Stimulated activated CD4-positive, alpha-beta T cell treated with anti-CD3 and anti-CD28 coated beads, Interleukin-4, amount 100 ng/mL, for 1 hour (primary cell): Measurements from ENCODE around the gene ZNF879.

Source experiments
- DNase-seq: peaks from one replicate; pipeline ENCODE4 v3.0.0-alpha.2; 2020

ZNF879 gene

DNA sequence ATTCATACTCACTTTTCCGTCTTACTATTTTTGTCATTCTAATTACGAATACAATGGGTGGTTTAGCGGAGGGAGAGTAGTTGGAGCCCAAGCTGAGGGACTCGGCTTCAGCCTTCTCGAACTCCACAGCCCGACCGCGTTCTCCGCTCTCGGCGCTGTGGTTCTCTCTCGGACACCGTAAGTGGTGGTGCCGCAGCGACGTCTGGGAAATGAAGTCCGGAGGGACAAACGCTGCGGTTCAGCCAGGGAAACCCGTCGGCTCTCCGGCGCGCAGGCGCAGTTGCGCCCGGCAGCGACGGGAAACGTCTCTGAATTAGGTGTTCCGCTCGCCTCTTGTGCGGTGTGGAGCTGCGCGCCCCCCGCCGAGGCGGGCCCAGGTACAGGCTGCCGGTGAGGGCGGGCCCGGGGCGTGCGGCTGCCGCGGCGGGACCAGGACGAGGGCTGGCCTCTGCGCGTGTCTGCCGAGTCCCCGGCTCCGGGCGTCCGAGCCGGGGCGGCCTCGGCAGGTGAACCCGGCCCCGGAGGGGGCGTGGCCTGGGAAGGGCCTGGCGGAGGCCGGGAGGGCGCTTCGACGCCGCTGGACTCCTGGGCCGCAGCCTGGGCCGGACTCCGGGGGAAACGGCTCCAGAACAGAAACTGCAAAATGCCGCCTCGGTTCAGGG, at the start of gene ZNF879:
ZNF879 (plus strand) TSS at position 277 of the 662 bp plus-strand sequence. CDS start 1,201 bp downstream, outside the sequence.
- peak; percentile 92 for DNase-seq

- DNase-seq: no peak
Measured at GRCh38 chr5:178981381-178981780, 42.2 kb upstream of the ZNF879 start.

DNA sequence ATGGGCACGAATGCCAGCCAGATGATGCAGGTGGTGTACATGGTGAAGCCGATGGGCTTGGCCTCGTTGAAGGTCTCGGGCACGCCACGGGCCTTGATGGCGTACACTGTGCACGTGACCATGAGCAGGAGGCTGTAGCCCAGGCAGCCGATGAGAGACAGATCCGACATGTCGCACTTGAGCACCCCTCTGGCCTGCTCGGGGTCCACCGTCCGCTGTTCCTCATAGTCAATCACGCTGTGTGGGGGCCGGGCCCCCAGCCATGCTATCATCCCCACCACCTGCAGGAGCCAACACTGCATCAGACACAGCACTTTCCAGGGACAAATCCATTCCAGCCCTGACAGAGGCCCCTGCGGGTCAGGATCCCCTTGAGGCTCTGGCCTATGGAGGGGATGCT, 40.7 kb upstream of the ZNF879 start:
- DNase-seq: no peak

GRCh38 chr5:178983728-178984127, 39.9 kb upstream of the ZNF879 start:
- DNase-seq: no peak

DNA sequence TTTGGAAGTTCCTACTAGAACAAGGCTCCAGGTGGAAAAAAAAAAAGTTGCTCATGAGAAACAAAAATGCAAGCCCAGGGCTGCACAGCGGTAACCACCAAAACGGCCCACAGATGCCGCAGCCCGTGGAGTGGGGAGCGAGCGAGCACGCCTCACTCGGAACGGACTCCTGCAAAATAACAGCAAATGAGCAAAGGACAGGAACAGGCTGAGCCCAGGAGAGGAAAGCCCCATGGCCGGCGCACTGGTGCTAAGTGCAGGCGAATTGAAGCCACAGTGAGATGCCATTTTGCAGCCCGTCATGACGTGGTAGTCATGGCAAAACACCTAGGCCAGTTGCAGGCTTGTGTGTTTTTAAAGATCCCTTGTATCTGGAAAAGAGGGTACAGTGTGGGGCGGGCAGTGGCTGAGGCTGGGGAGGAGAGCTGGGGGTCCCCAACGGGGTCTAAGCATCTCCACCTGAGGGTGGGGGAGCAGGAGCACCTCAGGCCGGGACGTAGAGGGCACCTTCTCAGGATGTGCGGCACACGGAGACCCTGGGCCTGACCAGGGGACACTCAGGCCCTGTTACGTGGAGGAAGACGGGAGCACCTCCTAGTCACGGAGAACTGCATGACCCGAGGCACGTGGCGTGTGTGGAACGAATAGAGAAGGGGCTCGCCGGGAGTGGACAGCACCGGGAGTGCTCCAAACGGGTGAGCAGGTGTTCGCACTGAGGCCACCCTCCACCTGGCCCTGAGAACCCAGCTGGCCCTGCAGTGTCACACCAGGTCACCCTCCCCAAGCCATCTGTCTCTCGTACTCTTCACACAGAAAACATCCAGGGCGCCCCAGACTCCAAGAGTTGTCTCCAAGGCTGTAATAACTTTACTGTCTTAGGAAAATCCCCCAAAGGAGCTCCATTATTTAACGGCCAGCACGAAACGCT, 39.2 kb upstream of the ZNF879 start:
- no peak for DNase-seq

- no peak for DNase-seq
Measured at GRCh38 chr5:178986326-178986960, 37.2 kb upstream of the ZNF879 start.

GRCh38 chr5:178988436-178989220, 35.0 kb upstream of the ZNF879 start:
- no peak for DNase-seq

DNA sequence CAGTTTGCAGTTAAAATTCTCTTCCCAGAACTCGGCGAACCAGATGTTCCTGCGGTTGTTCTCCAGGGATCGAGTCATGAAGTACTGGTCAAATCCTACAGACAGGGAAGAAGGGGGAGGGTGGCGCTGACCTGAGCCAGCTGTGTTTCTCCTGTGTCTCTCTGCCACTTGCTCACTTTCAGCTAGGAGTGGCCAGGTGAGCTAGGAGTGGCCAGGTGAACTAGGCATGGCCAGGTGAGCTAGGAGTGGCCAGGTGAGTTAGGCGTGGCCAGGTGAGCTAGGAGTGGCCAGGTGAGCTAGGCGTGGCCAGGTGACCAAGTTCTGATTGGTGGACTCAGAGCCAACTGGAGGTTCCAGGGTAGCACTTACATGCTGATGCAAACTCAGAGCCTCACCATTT, 34.3 kb upstream of the ZNF879 start:
- DNase-seq: no peak

DNA sequence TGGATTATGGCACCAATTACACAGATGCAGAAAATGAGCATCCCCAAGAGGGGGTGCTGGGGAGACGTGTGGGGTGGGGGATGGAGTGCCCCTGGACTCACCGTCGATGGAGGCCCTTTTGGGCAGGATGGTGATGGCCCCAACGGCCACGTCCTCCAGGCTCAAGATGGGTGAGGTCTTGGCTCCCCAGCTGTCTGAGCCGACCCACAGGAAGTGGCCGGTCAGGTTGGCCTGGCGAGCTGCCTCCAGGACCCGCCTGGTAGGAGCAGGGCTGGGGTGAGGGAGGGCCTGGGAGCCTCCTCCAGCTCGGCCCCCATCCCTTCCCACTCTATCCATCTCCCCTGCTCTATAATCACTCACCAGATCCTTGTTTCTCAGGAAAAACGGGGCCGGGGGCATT, 33.1 kb upstream of the ZNF879 start:
- no peak for DNase-seq

- no peak for DNase-seq
Measured at GRCh38 chr5:178991190-178992145, 32.1 kb upstream of the ZNF879 start.

DNA sequence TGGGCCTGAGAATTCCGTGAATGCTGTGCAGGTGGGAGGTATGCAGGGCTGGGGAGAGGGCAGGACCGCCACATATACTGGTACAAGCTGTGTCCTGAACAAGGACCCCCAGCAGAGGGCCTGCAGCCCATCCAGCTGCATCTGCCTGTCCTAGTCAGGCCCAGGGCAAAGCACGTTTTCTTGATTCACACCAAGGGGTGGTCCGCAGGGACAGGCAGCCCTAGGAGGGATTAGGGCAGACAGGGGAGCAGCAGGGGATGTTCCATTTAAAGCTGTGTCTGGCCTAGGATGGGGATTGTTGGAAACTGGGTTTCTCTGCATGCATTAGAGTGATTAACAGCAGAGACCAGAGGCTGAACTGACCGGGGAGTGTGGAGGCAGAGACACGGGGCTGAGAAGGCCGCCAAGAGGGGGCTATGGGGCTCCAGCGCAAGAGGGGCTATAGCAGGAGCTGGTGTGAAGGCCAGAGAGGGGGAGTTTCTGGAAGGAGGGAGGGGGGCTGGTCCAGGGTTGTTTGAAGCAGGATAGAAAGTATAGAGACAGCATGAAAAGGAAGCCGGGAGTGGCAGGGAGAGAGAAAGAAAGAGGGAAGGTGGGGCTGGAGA, 31.2 kb upstream of the ZNF879 start:
- DNase-seq: no peak

DNA sequence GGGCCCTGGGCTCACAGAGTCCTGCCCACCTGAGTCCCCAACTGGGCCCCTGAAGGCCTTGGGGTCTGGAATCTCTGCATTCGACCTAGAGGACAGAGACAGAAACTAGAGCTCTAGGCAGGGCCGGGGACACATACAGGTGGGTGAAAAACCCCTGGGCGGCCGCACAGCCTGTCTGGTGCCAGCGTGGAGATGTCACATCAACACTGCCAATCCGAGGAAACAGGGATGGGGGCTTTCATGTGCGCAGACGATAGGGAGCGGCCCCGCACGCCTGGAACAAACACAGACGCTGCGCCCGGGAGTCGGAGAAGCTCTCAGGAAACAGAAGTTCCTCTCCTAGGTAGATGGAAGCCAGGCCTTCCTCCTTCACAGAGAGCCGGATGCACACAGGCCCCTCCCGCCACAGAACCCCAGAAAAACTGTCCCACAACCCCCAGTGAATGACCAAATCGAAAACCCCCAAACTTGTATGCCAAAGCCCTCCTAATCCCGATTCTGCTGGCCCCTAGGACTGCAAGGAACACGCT, 30.3 kb upstream of the ZNF879 start:
- DNase-seq: no peak

DNA sequence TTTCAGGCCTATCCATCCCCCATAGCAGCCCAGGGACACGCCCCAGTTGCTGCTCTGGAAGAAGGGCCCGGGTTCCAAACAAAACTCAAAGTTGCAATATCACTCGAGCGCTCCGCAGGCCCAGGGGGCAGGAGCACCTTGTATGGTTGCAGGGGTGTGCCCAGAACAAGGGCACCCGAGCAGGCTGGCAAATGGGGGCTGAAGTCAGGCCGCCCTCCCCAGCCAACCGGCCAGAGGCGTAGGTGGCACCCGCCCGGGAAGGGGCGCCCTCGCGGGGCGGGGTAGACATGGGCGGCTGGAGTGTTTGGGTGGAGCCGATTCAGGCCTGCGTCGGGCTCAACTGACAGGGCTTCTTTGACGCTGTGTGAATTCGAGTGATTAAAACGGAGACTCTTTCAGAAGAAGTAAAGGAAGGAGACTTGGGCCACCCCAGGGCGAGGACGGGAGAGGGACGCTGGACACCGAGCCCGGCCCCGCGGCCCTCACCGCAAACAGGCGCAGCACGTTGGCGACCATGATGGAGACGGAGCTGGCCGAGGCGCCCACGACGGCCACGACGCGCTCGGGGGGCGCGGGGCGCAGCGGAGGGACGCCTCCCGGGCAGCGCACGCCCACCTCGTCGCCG, 29.5 kb upstream of the ZNF879 start:
- DNase-seq: no peak

GRCh38 chr5:178994580-178995340, 28.8 kb upstream of the ZNF879 start, which contains the start of gene GRM6:
GRM6 (minus strand) TSS chr5:178995320; CDS start chr5:178994944, 376 bp downstream.
- no peak for DNase-seq

DNA sequence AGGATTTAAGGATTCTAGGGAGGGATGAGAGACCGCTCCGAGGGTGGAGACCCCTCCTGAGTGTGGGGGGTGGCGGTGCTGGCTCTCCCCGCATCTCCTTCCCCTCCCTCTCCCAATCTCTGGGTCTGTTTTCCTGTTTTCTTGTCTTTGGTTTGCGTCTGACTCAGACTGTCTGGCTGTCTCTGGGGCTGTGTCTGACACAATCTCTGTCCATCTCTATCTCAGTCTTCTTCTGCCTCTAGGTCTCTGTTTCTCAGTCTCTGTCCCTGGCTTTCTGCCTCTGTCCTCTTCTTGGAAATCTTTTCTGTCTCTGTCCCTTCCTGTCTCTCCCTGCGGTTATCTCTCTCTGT, 28.3 kb upstream of the ZNF879 start:
- DNase-seq: no peak

DNA sequence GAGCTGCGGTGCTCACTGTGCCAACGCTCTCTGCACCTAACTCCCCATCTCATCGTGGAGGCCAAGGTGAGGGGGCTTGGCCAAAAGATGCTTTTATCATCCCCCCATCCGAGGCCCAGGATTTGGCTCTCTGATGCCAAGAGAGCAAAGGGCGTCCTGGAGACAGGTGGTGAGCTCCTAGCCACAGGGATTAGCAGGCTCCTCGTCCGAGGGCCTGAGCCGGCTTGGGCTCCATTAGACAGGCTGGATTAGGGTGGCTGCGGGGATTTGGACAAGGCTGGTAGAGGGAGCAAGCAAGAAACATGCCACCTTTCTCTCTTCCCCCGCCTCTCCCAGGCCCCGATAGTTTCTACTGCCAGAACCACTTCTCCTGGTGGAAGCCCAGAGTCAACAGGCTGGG, 27.4 kb upstream of the ZNF879 start:
- DNase-seq: no peak

- no peak for DNase-seq
Measured at GRCh38 chr5:178997191-178997590, 26.4 kb upstream of the ZNF879 start.

DNA sequence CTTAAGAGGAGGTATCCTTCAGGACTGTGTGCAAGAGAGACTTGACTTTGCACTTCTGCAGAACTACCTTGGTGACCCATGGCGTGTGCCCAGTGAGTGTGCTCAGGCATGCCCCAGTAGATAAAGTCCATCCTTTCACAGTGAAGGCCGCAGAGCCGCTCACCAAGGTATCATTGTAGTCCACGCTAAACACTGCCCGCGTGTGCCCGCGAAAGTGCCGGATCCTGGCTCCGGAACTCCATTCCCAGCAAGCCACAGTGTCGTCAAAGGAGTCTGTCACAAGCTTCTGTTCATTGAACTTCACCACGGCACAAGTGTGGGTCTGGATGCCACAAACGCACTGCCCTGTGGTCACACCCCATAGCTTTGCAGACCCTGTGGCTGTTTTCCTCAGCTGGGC, 25.2 kb upstream of the ZNF879 start:
- no peak for DNase-seq

GRCh38 chr5:179006564-179006963, 17.0 kb upstream of the ZNF879 start:
- no peak for DNase-seq

DNA sequence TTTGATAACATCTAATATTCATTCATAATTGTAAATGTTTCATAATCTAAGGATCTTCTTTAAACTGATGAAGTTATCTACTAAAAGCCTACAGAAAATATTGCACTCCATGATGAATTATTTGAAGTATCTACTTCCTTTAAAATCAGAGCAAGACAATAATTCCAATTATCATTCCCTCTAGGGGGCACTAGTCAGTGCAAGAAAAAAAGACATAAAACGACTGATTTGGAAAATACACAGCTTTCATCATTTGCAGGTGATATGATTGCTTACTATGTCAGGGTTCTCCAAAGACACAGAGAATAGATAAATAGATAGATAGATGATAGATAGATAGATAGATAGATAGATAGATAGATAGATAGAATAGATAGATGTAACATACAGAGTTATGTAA, 14.9 kb upstream of the ZNF879 start:
- DNase-seq: no peak
